DOHH2 (cell line): ENCODE measurements around the gene PLPP6.

Experiments
- H3F3A ChIP-seq: fragments of 200-600 bp; sonication (generic), shearing (Covaris generic); 2 replicates; pipeline ENCODE4 v1.6.0; 2016; ENCODE audit warnings: antibody characterized with exemption, mild to moderate bottlenecking; ENCODE audit not compliant: control insufficient read depth, insufficient read depth
- H3K27ac ChIP-seq: fragments of 200-600 bp; sonication (generic); 2 replicates; pipeline ENCODE4 v1.5.1; 2014; ENCODE audit warnings: low read depth, mild to moderate bottlenecking, low read length, moderate library complexity
- H3K27me3 ChIP-seq: fragments of 200-600 bp; sonication (generic); 2 replicates; pipeline ENCODE4 v1.6.1; 2014; ENCODE audit warnings: mild to moderate bottlenecking, low read length, mixed read lengths; ENCODE audit not compliant: control insufficient read depth
- H3K36me3 ChIP-seq: fragments of 200-600 bp; sonication (generic); 2 replicates; pipeline ENCODE4 v1.6.1; 2014; ENCODE audit warnings: mild to moderate bottlenecking, low read length, moderate library complexity, mixed read lengths; ENCODE audit not compliant: control insufficient read depth
- H3K4me1 ChIP-seq: fragments of 200-600 bp; sonication (generic); 2 replicates; pipeline ENCODE4 v1.6.1; 2014; ENCODE audit warnings: mild to moderate bottlenecking, low read length, mixed read lengths; ENCODE audit not compliant: control insufficient read depth
- H3K4me2 ChIP-seq: fragments of 200-600 bp; sonication (generic); 2 replicates; pipeline ENCODE4 v1.6.0; 2014; ENCODE audit warnings: mild to moderate bottlenecking, low read length, moderate library complexity
- H3K4me3 ChIP-seq: fragments of 200-600 bp; sonication (generic); 2 replicates; pipeline ENCODE4 v1.5.1; 2014; ENCODE audit warnings: mild to moderate bottlenecking, low read length, mixed read lengths
- H3K79me2 ChIP-seq: fragments of 200-600 bp; sonication (generic); 2 replicates; pipeline ENCODE4 v1.6.1; 2014; ENCODE audit warnings: mild to moderate bottlenecking, low read length, mixed read lengths; ENCODE audit not compliant: control insufficient read depth
- H3K9me2 ChIP-seq: fragments of 200-600 bp; sonication (generic); replicated peaks from 2 replicates; pipeline ENCODE4 v1.6.1; 2014; ENCODE audit warnings: mild to moderate bottlenecking, low read length, mixed read lengths; ENCODE audit not compliant: control insufficient read depth
- H3K9me3 ChIP-seq: fragments of 200-600 bp; sonication (generic); 2 replicates; pipeline ENCODE4 v1.6.1; 2014; ENCODE audit warnings: antibody characterized with exemption, low read length, mixed read lengths; ENCODE audit not compliant: control insufficient read depth, insufficient read depth
- H4K20me1 ChIP-seq: fragments of 200-600 bp; sonication (generic); 2 replicates; pipeline ENCODE4 v1.6.0; 2014; ENCODE audit warnings: low read depth, mild to moderate bottlenecking, antibody characterized with exemption, low read length, moderate library complexity; ENCODE audit not compliant: control insufficient read depth, insufficient read depth
- EZH2phosphoT487 ChIP-seq: fragments of 200-600 bp; sonication (generic); IDR thresholded peaks from 2 replicates; pipeline ENCODE4 v1.6.1; 2017; ENCODE audit warnings: borderline replicate concordance, mild to moderate bottlenecking, antibody characterized with exemption, low read length, moderate library complexity, mixed read lengths
- TF ChIP-seq, protein P1 (sequence below): fragments of 200-600 bp; sonication (generic); IDR thresholded peaks from one replicate; pipeline ENCODE4 v1.5.1; 2014; ENCODE audit warnings: antibody characterized with exemption, mild to moderate bottlenecking, low read depth, low read length; ENCODE audit not compliant: poor library complexity, severe bottlenecking

PLPP6 gene

GRCh38 chr9:4679268-4680172 is 17.4 kb downstream of the PLPP6 start, which contains the start of gene CDC37L1:
CDC37L1 (plus strand) TSS chr9:4679569; CDS start chr9:4679768, 199 bp downstream.
- Histone ChIP-seq H3K4me3 (peak within 1 kb of the TSS; percentile 96), H3K27ac (peak within 1 kb of the TSS; percentile 76), H3F3A (no peaks in the 10 kb centered on the region), H3K79me2 (peaks cover 40% of the 10 kb centered on the region), H3K9me2 (no peaks in the 10 kb centered on the region), H4K20me1 (0 out of 2 replicates have a peak, but pooled peaks cover 3% of the 10 kb centered on the region), H3K4me2 (peak within 1 kb of the TSS; percentile 72), H3K36me3 (peaks cover 10% of the 10 kb centered on the region), H3K4me1 (peaks cover 19% of the 10 kb centered on the region), H3K9me3 (no peaks in the 10 kb centered on the region), H3K27me3 (no peaks in the 10 kb centered on the region)
- TF ChIP-seq EZH2phosphoT487, result no peak
- TF ChIP-seq, protein P1, sequence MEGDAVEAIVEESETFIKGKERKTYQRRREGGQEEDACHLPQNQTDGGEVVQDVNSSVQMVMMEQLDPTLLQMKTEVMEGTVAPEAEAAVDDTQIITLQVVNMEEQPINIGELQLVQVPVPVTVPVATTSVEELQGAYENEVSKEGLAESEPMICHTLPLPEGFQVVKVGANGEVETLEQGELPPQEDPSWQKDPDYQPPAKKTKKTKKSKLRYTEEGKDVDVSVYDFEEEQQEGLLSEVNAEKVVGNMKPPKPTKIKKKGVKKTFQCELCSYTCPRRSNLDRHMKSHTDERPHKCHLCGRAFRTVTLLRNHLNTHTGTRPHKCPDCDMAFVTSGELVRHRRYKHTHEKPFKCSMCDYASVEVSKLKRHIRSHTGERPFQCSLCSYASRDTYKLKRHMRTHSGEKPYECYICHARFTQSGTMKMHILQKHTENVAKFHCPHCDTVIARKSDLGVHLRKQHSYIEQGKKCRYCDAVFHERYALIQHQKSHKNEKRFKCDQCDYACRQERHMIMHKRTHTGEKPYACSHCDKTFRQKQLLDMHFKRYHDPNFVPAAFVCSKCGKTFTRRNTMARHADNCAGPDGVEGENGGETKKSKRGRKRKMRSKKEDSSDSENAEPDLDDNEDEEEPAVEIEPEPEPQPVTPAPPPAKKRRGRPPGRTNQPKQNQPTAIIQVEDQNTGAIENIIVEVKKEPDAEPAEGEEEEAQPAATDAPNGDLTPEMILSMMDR, result peak; percentile 59

- Histone ChIP-seq H3K79me2 (peaks cover 40% of the 10 kb centered on the region), H3K4me2 (peak overlapping the region; percentile 72), H3F3A (no peaks in the 10 kb centered on the region), H3K4me3 (peak overlapping the region; percentile 96), H3K36me3 (peaks cover 16% of the 10 kb centered on the region), H3K9me2 (no peaks in the 10 kb centered on the region), H3K27me3 (no peaks in the 10 kb centered on the region), H3K27ac (peak overlapping the region; percentile 76), H4K20me1 (0 out of 2 replicates have a peak, but pooled peaks cover 3% of the 10 kb centered on the region), H3K9me3 (no peaks in the 10 kb centered on the region), H3K4me1 (peaks cover 19% of the 10 kb centered on the region)
- TF ChIP-seq EZH2phosphoT487, result no peak
- TF ChIP-seq, protein P1, result no peak
These were observed 18.1 kb downstream of the PLPP6 start for GRCh38 chr9:4680173-4680525.

GRCh38 chr9:4680750-4681149 is 18.7 kb downstream of the PLPP6 start:
- Histone ChIP-seq H3K9me3 (no peaks in the 10 kb centered on the region), H3K4me1 (peaks cover 19% of the 10 kb centered on the region), H4K20me1 (0 out of 2 replicates have a peak, but pooled peaks cover 3% of the 10 kb centered on the region), H3K79me2 (peaks cover 40% of the 10 kb centered on the region), H3F3A (no peaks in the 10 kb centered on the region), H3K27ac (no peak overlapping the region), H3K36me3 (peaks cover 22% of the 10 kb centered on the region), H3K27me3 (no peaks in the 10 kb centered on the region), H3K4me3 (peak overlapping the region; percentile 96), H3K4me2 (peak overlapping the region; percentile 72), H3K9me2 (no peaks in the 10 kb centered on the region)
- TF ChIP-seq EZH2phosphoT487, result no peak
- TF ChIP-seq, protein P1, result no peak
